IPS-15b (cell line): ENCODE measurements around the gene PRAC2.
A peak's percentile ranks its signal among the peaks of the same experiment; 100 is the strongest.

ENCODE experiments used
- H3K27me3 ChIP-seq: one replicate; pipeline ENCODE4 v1.6.1; 2013; ENCODE audit warnings: low read length; ENCODE audit not compliant: control insufficient read depth, insufficient read depth
- H3K36me3 ChIP-seq: one replicate; pipeline ENCODE4 v1.6.1; 2013; ENCODE audit warnings: low read length; ENCODE audit not compliant: control insufficient read depth, insufficient read depth
- H3K4me1 ChIP-seq: one replicate; pipeline ENCODE4 v1.6.1; 2013; ENCODE audit warnings: mild to moderate bottlenecking, low read length; ENCODE audit not compliant: control insufficient read depth, insufficient read depth
- H3K4me3 ChIP-seq: one replicate; pipeline ENCODE4 v1.5.1; 2013; ENCODE audit warnings: low read depth, low read length
- H3K9ac ChIP-seq: one replicate; pipeline ENCODE4 v1.6.1; 2013; ENCODE audit warnings: low read depth, mild to moderate bottlenecking, low read length
- H3K9me3 ChIP-seq: one replicate; pipeline ENCODE4 v1.6.1; 2013; ENCODE audit warnings: mild to moderate bottlenecking, low read length; ENCODE audit not compliant: control insufficient read depth, insufficient read depth

PRAC2 gene

DNA sequence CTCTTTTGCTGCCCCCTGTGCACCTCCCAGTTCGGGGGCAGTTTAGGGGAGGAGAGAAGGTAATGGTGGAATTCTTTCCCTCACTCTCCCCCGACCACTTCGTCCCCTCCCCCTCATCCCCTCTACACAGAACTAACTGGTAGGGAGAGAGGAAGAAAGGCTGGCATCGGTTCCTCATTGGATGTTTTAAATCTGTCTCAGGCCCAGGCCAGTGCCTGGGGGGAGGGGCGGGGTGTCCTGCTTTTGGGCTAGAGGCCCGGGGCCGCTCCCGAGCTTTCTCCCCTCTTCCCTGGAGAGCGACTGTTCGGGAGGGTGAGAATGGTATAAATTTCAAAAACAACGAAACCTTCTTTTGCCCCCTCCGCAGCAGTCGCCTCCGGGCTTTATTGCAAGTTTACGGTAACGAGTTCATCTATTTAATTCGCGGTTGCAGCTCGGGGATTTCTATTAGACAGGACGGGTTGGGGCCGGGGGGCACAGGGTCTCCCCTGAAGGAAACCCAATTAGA lies at the start of gene PRAC2:
Gene PRAC2 (plus strand): TSS at position 271 of the 508 bp plus-strand sequence. CDS start 1,226 bp downstream, outside the sequence.
- Histone ChIP-seq H3K4me3 (peak within 1 kb of the TSS; percentile 32), H3K9me3 (no peaks in the 10 kb centered on the region), H3K9ac (no peak within 1 kb of the TSS), H3K4me1 (peaks cover 11% of the 10 kb centered on the region), H3K36me3 (no peaks in the 10 kb centered on the region), H3K27me3 (peaks cover 100% of the 10 kb centered on the region)

DNA sequence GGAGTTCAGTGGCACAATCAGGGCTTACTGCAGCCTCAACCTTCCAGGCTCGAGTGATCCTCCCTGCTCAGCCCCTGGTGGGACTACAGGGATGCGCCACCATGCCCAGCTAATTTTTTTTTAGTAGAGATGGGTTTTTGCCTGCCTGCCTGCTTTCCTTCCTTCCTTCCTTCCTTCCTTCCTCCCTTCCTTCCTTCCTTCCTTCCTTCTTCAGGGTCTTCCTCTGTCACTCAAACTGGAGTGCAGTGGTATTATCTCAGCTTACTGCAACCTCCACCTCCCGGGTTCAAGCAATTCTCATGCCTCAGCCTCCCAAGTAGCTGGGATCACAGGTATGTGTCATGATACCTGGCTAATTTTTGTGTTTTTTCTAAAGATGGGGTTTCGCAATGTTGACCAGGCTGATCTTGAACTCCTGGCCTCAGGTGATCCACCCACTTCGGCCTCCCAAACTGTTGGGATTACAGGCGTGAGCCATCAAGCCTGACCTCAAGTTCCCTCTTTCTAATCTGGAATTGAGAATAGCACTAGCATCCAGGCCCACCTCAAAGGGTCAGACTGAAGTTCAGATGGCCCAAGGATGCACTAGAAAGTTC lies 45.9 kb upstream of the PRAC2 start:
- Histone ChIP-seq H3K4me1 (no peaks in the 10 kb centered on the region), H3K36me3 (no peaks in the 10 kb centered on the region), H3K27me3 (peaks cover 68% of the 10 kb centered on the region), H3K4me3 (no peak overlapping the region), H3K9me3 (no peaks in the 10 kb centered on the region), H3K9ac (no peak overlapping the region)

DNA sequence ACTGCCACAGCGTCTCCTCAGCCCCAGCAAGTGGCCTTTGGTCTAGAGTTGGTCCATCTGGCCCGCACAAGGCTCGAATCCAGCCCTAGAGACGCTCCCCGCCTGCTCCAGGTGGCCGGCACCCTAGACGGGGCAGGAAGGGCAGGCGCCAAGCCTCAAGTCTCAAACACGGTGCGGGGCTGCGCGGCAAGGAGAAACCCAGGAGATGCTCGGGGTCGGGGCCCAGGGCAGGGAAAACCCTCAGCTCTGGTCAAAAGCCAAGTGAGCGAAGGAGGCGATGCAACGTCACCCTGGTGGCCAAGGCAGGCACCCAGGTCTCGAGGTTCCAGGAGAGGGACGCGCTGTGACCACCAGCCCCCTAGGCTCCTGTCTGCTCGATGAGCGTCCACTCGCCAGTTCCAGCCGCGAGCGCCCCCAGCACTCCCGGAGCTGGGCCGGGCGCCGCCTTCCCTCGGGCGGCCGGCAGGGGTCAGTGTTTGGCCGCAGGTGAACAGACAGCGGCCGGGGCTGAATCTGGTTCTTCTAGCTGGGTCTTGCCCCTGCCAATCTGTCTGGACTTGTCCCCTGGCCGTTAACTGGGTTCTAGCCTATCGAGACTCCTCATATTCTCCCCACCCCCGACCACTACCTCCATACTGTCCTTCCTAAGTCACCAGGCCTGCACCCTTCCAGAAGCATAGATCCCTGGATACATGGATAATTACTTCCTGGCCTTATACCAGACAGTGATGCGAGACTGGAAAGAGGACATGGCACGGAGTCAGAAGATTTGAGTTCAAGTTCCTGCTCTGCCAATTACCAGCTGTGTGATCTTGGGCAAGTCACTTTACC lies 44.6 kb upstream of the PRAC2 start:
- Histone ChIP-seq H3K27me3 (peaks cover 60% of the 10 kb centered on the region), H3K4me1 (no peaks in the 10 kb centered on the region), H3K36me3 (no peaks in the 10 kb centered on the region), H3K9me3 (no peaks in the 10 kb centered on the region), H3K9ac (no peak overlapping the region), H3K4me3 (peak overlapping the region; percentile 56)

DNA sequence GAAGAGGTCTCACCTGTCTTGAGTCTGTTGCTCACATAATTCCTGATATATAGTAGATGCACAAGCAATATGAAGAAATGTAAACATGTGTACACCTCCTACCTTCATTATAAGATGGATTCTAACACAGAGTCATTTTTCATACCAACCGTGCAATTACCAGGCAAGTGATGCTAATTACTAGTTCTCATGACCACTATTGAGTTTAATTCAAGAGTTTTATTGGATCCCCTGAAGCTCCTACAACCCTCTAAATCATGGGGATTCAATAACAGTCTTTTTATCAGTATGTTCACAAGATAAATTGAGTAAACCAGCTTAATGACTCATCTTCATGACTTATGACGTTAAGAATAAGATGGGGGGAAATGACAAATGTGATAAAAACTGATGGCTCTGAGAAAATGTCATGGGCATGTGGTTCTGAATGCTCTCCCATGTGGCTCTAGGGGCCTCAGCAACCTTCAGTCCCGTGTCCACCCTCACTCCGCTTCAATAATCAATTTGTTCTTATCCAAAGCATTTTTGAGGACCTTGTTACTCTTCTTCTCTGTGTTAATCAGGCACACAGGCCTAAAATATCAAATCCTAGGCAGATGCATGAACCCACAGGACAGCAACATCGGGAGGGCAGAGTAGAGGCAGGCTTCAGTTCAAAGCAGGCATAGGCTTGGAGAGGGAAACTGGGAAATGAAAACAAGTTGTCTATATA lies 43.4 kb upstream of the PRAC2 start:
- Histone ChIP-seq H3K9ac (no peak overlapping the region), H3K4me3 (no peak overlapping the region), H3K9me3 (no peaks in the 10 kb centered on the region), H3K4me1 (no peaks in the 10 kb centered on the region), H3K27me3 (peaks cover 58% of the 10 kb centered on the region), H3K36me3 (no peaks in the 10 kb centered on the region)

DNA sequence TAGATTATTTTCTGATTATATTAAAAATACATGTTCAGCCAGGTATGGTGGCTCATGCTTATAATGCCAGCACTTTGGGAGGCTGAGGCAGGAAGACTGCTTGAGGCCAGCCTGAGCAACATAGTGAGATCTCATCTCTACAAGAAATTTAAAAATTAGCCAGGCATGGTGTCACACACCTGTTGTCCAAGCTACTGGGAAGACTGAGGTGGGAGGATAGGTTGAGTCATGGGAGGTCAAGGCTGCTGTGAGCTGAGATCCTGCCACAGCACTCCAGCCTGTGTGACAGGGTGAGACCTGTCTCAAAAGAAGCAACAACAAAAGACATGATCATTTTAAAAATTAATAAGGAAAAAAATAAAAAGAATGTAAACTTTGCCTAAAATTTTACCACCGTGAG lies 41.4 kb upstream of the PRAC2 start:
- no peak overlapping the region for H3K9ac ChIP-seq
- no peaks in the 10 kb centered on the region for H3K4me1 ChIP-seq
- H3K4me3 ChIP-seq: no peak overlapping the region
- H3K36me3 ChIP-seq: no peaks in the 10 kb centered on the region
- H3K9me3 ChIP-seq: no peaks in the 10 kb centered on the region
- peaks cover 43% of the 10 kb centered on the region for H3K27me3 ChIP-seq

GRCh38 chr17:48690655-48691054 lies 32.3 kb upstream of the PRAC2 start:
- Histone ChIP-seq H3K27me3 (peaks cover 2% of the 10 kb centered on the region), H3K36me3 (no peaks in the 10 kb centered on the region), H3K4me1 (no peaks in the 10 kb centered on the region), H3K9me3 (no peaks in the 10 kb centered on the region), H3K4me3 (no peak overlapping the region), H3K9ac (no peak overlapping the region)

- no peaks in the 10 kb centered on the region for H3K4me1 ChIP-seq
- H3K9ac ChIP-seq: no peak overlapping the region
- no peak overlapping the region for H3K4me3 ChIP-seq
- H3K27me3 ChIP-seq: peaks cover 4% of the 10 kb centered on the region
- H3K9me3 ChIP-seq: no peaks in the 10 kb centered on the region
- no peaks in the 10 kb centered on the region for H3K36me3 ChIP-seq
Measured at GRCh38 chr17:48692049-48692448, 30.9 kb upstream of the PRAC2 start.

DNA sequence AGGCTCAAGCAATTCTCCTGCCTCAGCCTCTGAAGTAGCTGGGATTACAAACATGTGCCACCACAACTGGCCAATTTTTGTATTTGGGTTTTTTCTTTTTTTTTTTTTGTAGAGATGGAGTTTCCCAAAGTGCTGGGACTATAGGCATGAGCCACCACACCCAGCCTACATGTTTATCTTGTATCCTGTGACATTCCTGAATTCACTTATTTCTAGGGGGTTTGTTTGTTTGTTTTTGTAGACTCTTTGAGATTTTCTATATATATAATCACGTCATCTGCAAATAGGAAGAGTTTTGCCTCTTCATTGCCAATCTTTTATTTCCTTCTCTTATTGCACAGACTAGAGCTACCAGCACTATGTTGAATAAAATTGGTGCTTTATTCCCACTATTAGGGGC lies 29.8 kb upstream of the PRAC2 start:
- H3K36me3 ChIP-seq: no peaks in the 10 kb centered on the region
- H3K4me1 ChIP-seq: no peaks in the 10 kb centered on the region
- H3K4me3 ChIP-seq: no peak overlapping the region
- H3K27me3 ChIP-seq: peaks cover 4% of the 10 kb centered on the region
- no peaks in the 10 kb centered on the region for H3K9me3 ChIP-seq
- H3K9ac ChIP-seq: no peak overlapping the region

GRCh38 chr17:48701864-48702532 lies 21.0 kb upstream of the PRAC2 start:
- Histone ChIP-seq H3K27me3 (peaks cover 39% of the 10 kb centered on the region), H3K36me3 (no peaks in the 10 kb centered on the region)

GRCh38 chr17:48704361-48705248 lies 18.4 kb upstream of the PRAC2 start:
- Histone ChIP-seq H3K36me3 (no peaks in the 10 kb centered on the region), H3K27me3 (peaks cover 54% of the 10 kb centered on the region), H3K9me3 (no peaks in the 10 kb centered on the region), H3K9ac (no peak overlapping the region), H3K4me3 (no peak overlapping the region), H3K4me1 (no peaks in the 10 kb centered on the region)

More at GRCh38 chr17:48701864-48702532, 21.0 kb upstream of the PRAC2 start:
- no peaks in the 10 kb centered on the region for H3K9me3 ChIP-seq
- H3K4me1 ChIP-seq: no peaks in the 10 kb centered on the region
- H3K4me3 ChIP-seq: no peak overlapping the region
- H3K9ac ChIP-seq: no peak overlapping the region
